Stimulated activated CD4-positive, alpha-beta T cell treated with anti-CD3 and anti-CD28 coated beads, Interleukin-15, amount 100 ng/mL, for 48 hours (primary cell): ENCODE data around the gene TMEM69.
"Not testable (repeated sequence)": the region's sequence is repeated elsewhere in the genome, so short reads cannot be mapped to it uniquely, and the experiment has no call there.

Experiments used
- DNase-seq, 2 donors: peaks; one replicate each; pipeline ENCODE4 v3.0.0-alpha.2; 2020; ENCODE audit warnings: low read depth in 2 of 2

Gene TMEM69

DNA sequence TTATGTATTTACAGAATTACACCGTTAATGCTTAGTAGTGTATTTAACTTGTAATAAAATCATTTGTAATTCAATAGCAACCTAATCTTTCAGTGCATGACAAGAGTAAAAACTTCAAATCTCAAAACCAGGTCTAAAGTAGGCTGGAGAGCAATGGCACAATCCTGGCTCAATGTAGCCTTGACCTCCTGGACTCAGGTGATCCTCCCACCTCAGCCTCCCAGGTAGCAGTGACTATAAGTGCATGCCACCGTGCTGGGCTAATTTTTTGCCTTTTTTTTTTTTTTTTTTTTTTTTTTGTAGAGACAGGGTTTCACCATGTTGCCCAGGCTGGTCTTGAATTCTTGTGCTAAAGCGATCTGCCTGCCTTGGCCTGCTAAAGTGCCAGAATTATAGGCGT, 51.2 kb downstream of the TMEM69 start:
- DNase-seq, result no peak

DNA sequence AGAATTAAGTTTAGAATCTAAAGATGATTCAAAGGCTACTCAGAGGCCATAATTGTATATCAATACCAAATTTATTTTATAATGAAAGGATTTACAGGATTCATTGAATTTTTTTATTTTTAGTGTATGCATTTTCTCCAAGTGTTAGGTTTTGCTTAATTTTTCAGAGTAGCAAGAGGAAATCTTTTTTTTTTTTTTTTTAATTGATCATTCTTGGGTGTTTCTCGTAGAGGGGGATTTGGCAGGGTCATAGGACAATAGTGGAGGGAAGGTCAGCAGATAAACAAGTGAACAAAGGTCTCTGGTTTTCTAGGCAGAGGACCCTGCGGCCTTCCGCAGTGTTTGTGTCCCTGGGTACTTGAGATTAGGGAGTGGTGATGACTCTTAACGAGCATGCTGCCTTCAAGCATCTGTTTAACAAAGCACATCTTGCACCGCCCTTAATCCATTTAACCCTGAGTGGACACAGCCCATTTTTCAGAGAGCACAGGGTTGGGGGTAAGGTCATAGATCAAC, 51.7 kb downstream of the TMEM69 start:
- not testable (repeated sequence) for DNase-seq
